SK-N-SH (cell line): ENCODE results near the gene ZNF134. TPM values are rescaled to one million over a fixed set of nuclear protein-coding genes. Genes with fewer than 3 reads are reported as not detected.

Source experiments
- CTCF ChIA-PET: fragments of 300-600, 350-600 bp; formaldehyde crosslinking; extraction: SDS; loops from one replicate; lab custom pipeline; 2021; lab: Yijun Ruan, JAX
- POLR2A ChIA-PET: fragments of 350-600 bp; sonication (Branson Sonifier 250); formaldehyde crosslinking; extraction: SDS; loops from one replicate; lab custom pipeline; 2020; ENCODE audit warnings: antibody characterized with exemption, inconsistent platforms; lab: Yijun Ruan, JAX
- DNase-seq: peaks from one replicate; pipeline ENCODE4 v3.0.0; 2012
- H2AFZ ChIP-seq: fragments of 200-600 bp; sonication (generic); 2 replicates; pipeline ENCODE4 v1.8.1; 2016; ENCODE audit warnings: antibody characterized with exemption, mild to moderate bottlenecking, low read depth
- H3F3A ChIP-seq: fragments of 200-600 bp; sonication (generic); replicated peaks from 2 replicates; pipeline ENCODE3; 2016; ENCODE audit warnings: antibody characterized with exemption, mild to moderate bottlenecking; ENCODE audit not compliant: insufficient read depth
- H3K27ac ChIP-seq, 2 experiments: fragments of 200-500 bp in 1 of 2; fragments of 200-600 bp in 1 of 2; sonication (Bioruptor generic) in 1 of 2; sonication (generic), shearing (Covaris generic) in 1 of 2; 2 replicates each; pipeline versions ENCODE4 v1.5.1 to v1.6.1; 2014 to 2016; ENCODE audit warnings: low read depth in 2 of 2, inconsistent platforms in 1 of 2, low read length in 1 of 2, mild to moderate bottlenecking in 1 of 2, mixed read lengths in 1 of 2
- H3K27me3 ChIP-seq: fragments of 200-600 bp; sonication (generic), shearing (Covaris generic); 2 replicates; pipeline ENCODE4 v1.6.1; 2016; ENCODE audit warnings: mixed run types; ENCODE audit not compliant: insufficient read depth
- H3K36me3 ChIP-seq, 2 experiments: fragments of 200-500 bp in 1 of 2; fragments of 200-600 bp in 1 of 2; sonication (Bioruptor generic) in 1 of 2; sonication (generic) in 1 of 2; replicated peaks in 1 of 2; 2 replicates each; pipeline versions ENCODE3 to v1.5.1; 2014 to 2016; ENCODE audit warnings: low read length in 1 of 2, mild to moderate bottlenecking in 1 of 2; ENCODE audit not compliant: insufficient read depth in 2 of 2, control insufficient read depth in 1 of 2
- H3K4me1 ChIP-seq, 2 experiments: fragments of 200-500 bp in 1 of 2; fragments of 200-600 bp in 1 of 2; sonication (Bioruptor generic) in 1 of 2; sonication (generic), shearing (Covaris generic) in 1 of 2; 2 replicates each; pipeline versions ENCODE4 v1.5.1 to v1.6.1; 2014 to 2016; ENCODE audit warnings: low read depth in 1 of 2, low read length in 1 of 2, mixed run types in 1 of 2; ENCODE audit not compliant: insufficient read depth in 2 of 2, control insufficient read depth in 1 of 2
- H3K4me2 ChIP-seq: fragments of 200-600 bp; sonication (generic), shearing (Covaris generic); 2 replicates; pipeline ENCODE4 v1.6.1; 2017; ENCODE audit warnings: mixed run types
- H3K4me3 ChIP-seq, 2 experiments: fragments of 200-500 bp in 1 of 2; fragments of 200-600 bp in 1 of 2; sonication (Bioruptor generic) in 1 of 2; sonication (generic), shearing (Covaris generic) in 1 of 2; 2 replicates each; pipeline versions ENCODE4 v1.5.1 to v1.8.1; 2014 to 2016; ENCODE audit warnings: low read depth in 2 of 2, inconsistent platforms in 1 of 2, low read length in 1 of 2, mild to moderate bottlenecking in 1 of 2, mixed read lengths in 1 of 2, moderate library complexity in 1 of 2
- H3K79me2 ChIP-seq: fragments of 200-600 bp; sonication (generic); 2 replicates; pipeline ENCODE4 v1.8.1; 2017; ENCODE audit warnings: mild to moderate bottlenecking; ENCODE audit not compliant: insufficient read depth
- H3K9ac ChIP-seq: fragments of 200-600 bp; sonication (generic); 2 replicates; pipeline ENCODE4 v1.6.1; 2017; ENCODE audit warnings: mixed run types
- H3K9me2 ChIP-seq: fragments of 200-600 bp; sonication (generic); 2 replicates; pipeline ENCODE4 v1.6.1; 2017; ENCODE audit warnings: mixed run types
- H3K9me3 ChIP-seq: fragments of 200-600 bp; sonication (generic); 2 replicates; pipeline ENCODE4 v1.6.1; 2017; ENCODE audit warnings: mixed run types, mild to moderate bottlenecking, moderate library complexity
- H4K20me1 ChIP-seq: fragments of 200-600 bp; sonication (generic); 2 replicates; pipeline ENCODE4 v1.6.1; 2017; ENCODE audit warnings: mild to moderate bottlenecking, mixed run types; ENCODE audit not compliant: insufficient read depth
- ELF1 ChIP-seq: IDR thresholded peaks from 2 replicates; pipeline ENCODE4 v1.4.0; 2012
- EZH2phosphoT487 ChIP-seq: fragments of 200-600 bp; sonication (generic); IDR thresholded peaks from 2 replicates; pipeline ENCODE4 v1.6.1; 2017; ENCODE audit warnings: low read depth, mixed run types, mild to moderate bottlenecking, antibody characterized with exemption, moderate library complexity, borderline replicate concordance
- FOSL2 ChIP-seq: IDR thresholded peaks from 2 replicates; pipeline ENCODE4 v1.4.0; 2012; ENCODE audit warnings: low read depth, mild to moderate bottlenecking, moderate library complexity, borderline replicate concordance
- FOXM1 ChIP-seq: IDR thresholded peaks from 2 replicates; pipeline ENCODE4 v1.4.0; 2012; ENCODE audit warnings: low read depth, mild to moderate bottlenecking
- GABPA ChIP-seq: IDR thresholded peaks from 2 replicates; pipeline ENCODE4 v1.4.0; 2012; ENCODE audit warnings: low read depth, mild to moderate bottlenecking
- MAX ChIP-seq: IDR thresholded peaks from 2 replicates; pipeline ENCODE4 v1.4.0; 2012; ENCODE audit warnings: low read depth
- MEF2A ChIP-seq: IDR thresholded peaks from 2 replicates; pipeline ENCODE4 v1.4.0; 2012; ENCODE audit warnings: low read depth, borderline replicate concordance
- NFIC ChIP-seq: IDR thresholded peaks from 2 replicates; pipeline ENCODE4 v1.4.0; 2012; ENCODE audit warnings: borderline replicate concordance
- NRF1 ChIP-seq: IDR thresholded peaks from 2 replicates; pipeline ENCODE4 v1.6.1; 2012; ENCODE audit warnings: low read depth, mild to moderate bottlenecking, low read length
- PBX3 ChIP-seq: IDR thresholded peaks from 2 replicates; pipeline ENCODE4; 2012
- RCOR1 ChIP-seq: fragments of 150-350 bp; IDR thresholded peaks from 2 replicates; pipeline ENCODE4 v1.6.1; 2017; ENCODE audit warnings: antibody characterized with exemption, low read length
- REST ChIP-seq: IDR thresholded peaks from 2 replicates; pipeline ENCODE4 v1.6.1; 2012; ENCODE audit warnings: mild to moderate bottlenecking, low read depth, low read length, moderate library complexity
- RFX5 ChIP-seq: IDR thresholded peaks from 2 replicates; pipeline ENCODE4 v1.6.1; 2012; ENCODE audit warnings: mild to moderate bottlenecking, improper control_type of control experiment, low read length
- RXRA ChIP-seq: IDR thresholded peaks from 2 replicates; pipeline ENCODE4 v1.4.0; 2012; ENCODE audit warnings: low read depth, mild to moderate bottlenecking, borderline replicate concordance
- TAF1 ChIP-seq: IDR thresholded peaks from 2 replicates; pipeline ENCODE4 v1.6.1; 2012; ENCODE audit warnings: low read depth, mild to moderate bottlenecking, low read length, moderate library complexity, borderline replicate concordance
- USF1 ChIP-seq: IDR thresholded peaks from 2 replicates; pipeline ENCODE4 v1.4.0; 2012; ENCODE audit warnings: low read depth, borderline replicate concordance
- USF2 ChIP-seq: fragments of 150-350 bp; IDR thresholded peaks from 2 replicates; pipeline ENCODE4 v1.6.1; 2017; ENCODE audit warnings: antibody characterized with exemption, low read length, low read depth, borderline replicate concordance
- ZBTB33 ChIP-seq: IDR thresholded peaks from 2 replicates; pipeline ENCODE4 v1.4.0; 2012; ENCODE audit warnings: low read depth, borderline replicate concordance
- WGBS: methylation state at CpG from one replicate; pipeline ENCODE4 v1.1.6; 2017; ENCODE audit warnings: low lambda C conversion rate; 5-methylcytosine and 5-hydroxymethylcytosine counted together
- polyA plus RNA-seq, 3 experiments: library from polyadenylated mRNA; depleted of rRNA; stranded (reverse); fragments of >200 nt; gene quantifications; 2 replicates each; pipeline ENCODE4 v1.2.3, GENCODE V29; 2012

The ZNF134 gene
- polyA plus RNA-seq, 1 of the 3 experiments (the other 2 are of a cell fraction) = 9.8 TPM

- peak overlapping the region; percentile 84 for H3K4me2 ChIP-seq
- no peak overlapping the region for H3K9ac ChIP-seq
- no peak for DNase-seq
- peaks cover 63% of the 10 kb centered on the region for H3K79me2 ChIP-seq
- no peak overlapping the region for H3K27ac ChIP-seq
- ChIA-PET POLR2A (no interaction called here), CTCF (no interaction called here)
- peaks cover 21% of the 10 kb centered on the region for H3K9me3 ChIP-seq
- H3K36me3 ChIP-seq = peaks cover 38 to 55% of the 10 kb centered on the region in 2 experiments
- no peaks in the 10 kb centered on the region for H3K9me2 ChIP-seq
- no peak overlapping the region for H2AFZ ChIP-seq
- H3F3A ChIP-seq = peaks cover 3% of the 10 kb centered on the region
- no peaks in the 10 kb centered on the region for H4K20me1 ChIP-seq
- H3K4me1 ChIP-seq = no peaks in the 10 kb centered on the region; a peak in 1 of 4 replicates
- TF ChIP-seq RCOR1 (no peak), NRF1 (no peak), FOSL2 (no peak), RXRA (no peak), MAX (no peak), ZBTB33 (no peak), MEF2A (no peak), RFX5 (no peak), FOXM1 (no peak), USF2 (no peak), EZH2phosphoT487 (no peak), ELF1 (no peak), REST (no peak), PBX3 (no peak), TAF1 (no peak), GABPA (no peak), NFIC (no peak), USF1 (no peak)
- H3K27me3 ChIP-seq = no peaks in the 10 kb centered on the region
- peak overlapping the region; percentile 99 to 100 for H3K4me3 ChIP-seq
- 96% methylated on average over 3 of the region's 3 CpGs for WGBS
Measured at GRCh38 chr19:57615346-57615745, 1.3 kb downstream of the ZNF134 start.
